Karpas-422 (cell line): Measurements from ENCODE around the gene KCNE2. TPM values are rescaled to one million over a fixed set of nuclear protein-coding genes. Genes with fewer than 3 reads are reported as not detected.

Experiments
- DNase-seq: peaks from one replicate; pipeline ENCODE4 v3.0.0-alpha.2; 2015
- H2AFZ ChIP-seq: fragments of 200-600 bp; sonication (generic); 2 replicates; pipeline ENCODE4 v1.6.1; 2014; ENCODE audit warnings: antibody characterized with exemption, low read length, mixed read lengths
- H3K27ac ChIP-seq: fragments of 200-600 bp; sonication (generic); 2 replicates; pipeline ENCODE4 v1.5.1; 2014; ENCODE audit warnings: mild to moderate bottlenecking, low read length, moderate library complexity
- H3K27me3 ChIP-seq: fragments of 200-600 bp; sonication (generic); 2 replicates; pipeline ENCODE4 v1.6.1; 2014; ENCODE audit warnings: low read length, mixed read lengths
- H3K36me3 ChIP-seq: fragments of 200-600 bp; sonication (generic); 2 replicates; pipeline ENCODE4 v1.6.1; 2014; ENCODE audit warnings: low read length, mixed read lengths; ENCODE audit not compliant: insufficient read depth
- H3K4me1 ChIP-seq: fragments of 200-600 bp; sonication (generic); 2 replicates; pipeline ENCODE4 v1.6.1; 2014; ENCODE audit warnings: mild to moderate bottlenecking, low read length, mixed read lengths
- H3K4me2 ChIP-seq: fragments of 200-600 bp; sonication (generic); 2 replicates; pipeline ENCODE4 v1.6.1; 2014; ENCODE audit warnings: low read length, low read depth, mild to moderate bottlenecking; ENCODE audit not compliant: poor library complexity, severe bottlenecking
- H3K4me3 ChIP-seq: fragments of 200-600 bp; sonication (generic); 2 replicates; pipeline ENCODE4 v1.5.1; 2014; ENCODE audit warnings: mild to moderate bottlenecking, antibody characterized with exemption, low read length, mixed read lengths
- H3K79me2 ChIP-seq: fragments of 200-600 bp; sonication (generic); 2 replicates; pipeline ENCODE4 v1.6.1; 2014; ENCODE audit warnings: mild to moderate bottlenecking, low read length, mixed read lengths
- H3K9ac ChIP-seq: fragments of 200-600 bp; sonication (generic); 2 replicates; pipeline ENCODE4 v1.6.0; 2014; ENCODE audit warnings: low read length
- H3K9me2 ChIP-seq: fragments of 200-600 bp; sonication (generic), shearing (Covaris generic); replicated peaks from 2 replicates; pipeline ENCODE4 v1.6.0; 2014; ENCODE audit warnings: mild to moderate bottlenecking, low read length, moderate library complexity; ENCODE audit not compliant: insufficient read depth
- H3K9me3 ChIP-seq: fragments of 300-700, 200-600 bp; sonication (generic); 2 replicates; pipeline ENCODE4 v1.6.1; 2014; ENCODE audit warnings: low read length, mixed read lengths
- H4K20me1 ChIP-seq: fragments of 200-600 bp; sonication (generic); 2 replicates; pipeline ENCODE4 v1.6.1; 2014; ENCODE audit warnings: mild to moderate bottlenecking, antibody characterized with exemption, low read length, low read depth; ENCODE audit not compliant: insufficient read depth
- total RNA-seq: library from RNA; depleted of rRNA; stranded (reverse); fragments of >200 nt; shearing (Covaris generic); gene quantifications from 2 replicates; pipeline ENCODE4 v1.2.3, GENCODE V29; 2014; ENCODE audit warnings: low replicate concordance

The KCNE2 gene
- total RNA-seq, 1 experiment from 2014 or later, result not detected

GRCh38 chr21:34355570-34355969 is 8.2 kb upstream of the KCNE2 start:
- H3K27ac ChIP-seq, result no peak overlapping the region
- H3K4me1 ChIP-seq, result peaks cover 7% of the 10 kb centered on the region
- H3K27me3 ChIP-seq, result no peaks in the 10 kb centered on the region
- no peak for DNase-seq
- H3K9ac ChIP-seq, result no peak overlapping the region
- no peaks in the 10 kb centered on the region for H3K9me2 ChIP-seq
- no peaks in the 10 kb centered on the region for H3K36me3 ChIP-seq
- no peaks in the 10 kb centered on the region for H3K9me3 ChIP-seq
- H3K4me3 ChIP-seq, result no peak overlapping the region
- H3K79me2 ChIP-seq, result no peaks in the 10 kb centered on the region
- no peak overlapping the region for H2AFZ ChIP-seq
- H3K4me2 ChIP-seq, result no peak overlapping the region
- no peaks in the 10 kb centered on the region for H4K20me1 ChIP-seq

- H4K20me1 ChIP-seq, result no peaks in the 10 kb centered on the region
- no peak overlapping the region for H3K4me2 ChIP-seq
- H3K9me2 ChIP-seq, result no peaks in the 10 kb centered on the region
- no peaks in the 10 kb centered on the region for H3K9me3 ChIP-seq
- no peak for DNase-seq
- no peak overlapping the region for H3K27ac ChIP-seq
- H2AFZ ChIP-seq, result no peak overlapping the region
- no peaks in the 10 kb centered on the region for H3K27me3 ChIP-seq
- no peak overlapping the region for H3K9ac ChIP-seq
- H3K4me3 ChIP-seq, result no peak overlapping the region
- H3K36me3 ChIP-seq, result no peaks in the 10 kb centered on the region
- no peaks in the 10 kb centered on the region for H3K79me2 ChIP-seq
- H3K4me1 ChIP-seq, result peaks cover 11% of the 10 kb centered on the region
Measured at GRCh38 chr21:34357889-34358288, 5.9 kb upstream of the KCNE2 start.

GRCh38 chr21:34358866-34359265 is 4.9 kb upstream of the KCNE2 start:
- Histone ChIP-seq H3K27ac (no peak overlapping the region), H4K20me1 (no peaks in the 10 kb centered on the region), H3K27me3 (no peaks in the 10 kb centered on the region), H3K9ac (no peak overlapping the region), H3K9me3 (no peaks in the 10 kb centered on the region), H2AFZ (no peak overlapping the region), H3K4me1 (peaks cover 9% of the 10 kb centered on the region), H3K79me2 (no peaks in the 10 kb centered on the region), H3K36me3 (no peaks in the 10 kb centered on the region), H3K4me3 (no peak overlapping the region), H3K9me2 (no peaks in the 10 kb centered on the region), H3K4me2 (no peak overlapping the region)
- DNase-seq, result no peak

GRCh38 chr21:34360488-34361241 is 3.1 kb upstream of the KCNE2 start:
- Histone ChIP-seq H3K9ac (no peak overlapping the region), H3K27me3 (no peaks in the 10 kb centered on the region), H3K4me1 (peaks cover 8% of the 10 kb centered on the region), H3K36me3 (no peaks in the 10 kb centered on the region), H4K20me1 (no peaks in the 10 kb centered on the region), H3K4me3 (no peak overlapping the region), H3K9me3 (no peaks in the 10 kb centered on the region), H3K79me2 (no peaks in the 10 kb centered on the region), H3K4me2 (no peak overlapping the region), H2AFZ (no peak overlapping the region), H3K27ac (no peak overlapping the region), H3K9me2 (no peaks in the 10 kb centered on the region)
- peak; percentile 52 for DNase-seq

GRCh38 chr21:34362136-34362444 is 1.7 kb upstream of the KCNE2 start:
- no peak overlapping the region for H3K9ac ChIP-seq
- no peaks in the 10 kb centered on the region for H4K20me1 ChIP-seq
- no peak for DNase-seq
- H2AFZ ChIP-seq, result peak overlapping the region; percentile 79
- peak overlapping the region; percentile 43 for H3K4me2 ChIP-seq
- no peaks in the 10 kb centered on the region for H3K27me3 ChIP-seq
- no peak overlapping the region for H3K27ac ChIP-seq
- no peaks in the 10 kb centered on the region for H3K36me3 ChIP-seq
- no peaks in the 10 kb centered on the region for H3K79me2 ChIP-seq
- H3K4me3 ChIP-seq, result no peak overlapping the region
- H3K4me1 ChIP-seq, result peaks cover 8% of the 10 kb centered on the region
- H3K9me3 ChIP-seq, result no peaks in the 10 kb centered on the region
- no peaks in the 10 kb centered on the region for H3K9me2 ChIP-seq

GRCh38 chr21:34362670-34363069 is 1.1 kb upstream of the KCNE2 start:
- Histone ChIP-seq H3K27me3 (no peaks in the 10 kb centered on the region), H3K9me3 (no peaks in the 10 kb centered on the region), H3K9ac (no peak overlapping the region), H3K36me3 (no peaks in the 10 kb centered on the region), H3K9me2 (no peaks in the 10 kb centered on the region), H3K4me3 (no peak overlapping the region), H3K27ac (no peak overlapping the region), H3K4me2 (no peak overlapping the region), H3K79me2 (no peaks in the 10 kb centered on the region), H3K4me1 (peaks cover 8% of the 10 kb centered on the region), H2AFZ (peak overlapping the region; percentile 79; the same call in 1 of the 2 replicates), H4K20me1 (no peaks in the 10 kb centered on the region)
- no peak for DNase-seq

- Histone ChIP-seq H3K9me3 (no peaks in the 10 kb centered on the region), H2AFZ (no peak overlapping the region), H3K9ac (no peak overlapping the region), H3K79me2 (no peaks in the 10 kb centered on the region), H3K4me3 (no peak overlapping the region), H4K20me1 (no peaks in the 10 kb centered on the region), H3K36me3 (no peaks in the 10 kb centered on the region), H3K4me2 (no peak overlapping the region), H3K9me2 (no peaks in the 10 kb centered on the region), H3K4me1 (peaks cover 8% of the 10 kb centered on the region), H3K27me3 (no peaks in the 10 kb centered on the region), H3K27ac (no peak overlapping the region)
- DNase-seq, result no peak
Measured at GRCh38 chr21:34364921-34365320, 1.1 kb downstream of the KCNE2 start.

- Histone ChIP-seq H2AFZ (no peak overlapping the region), H4K20me1 (no peaks in the 10 kb centered on the region), H3K36me3 (no peaks in the 10 kb centered on the region), H3K27me3 (no peaks in the 10 kb centered on the region), H3K27ac (no peak overlapping the region), H3K79me2 (no peaks in the 10 kb centered on the region), H3K4me1 (peaks cover 8% of the 10 kb centered on the region), H3K9ac (no peak overlapping the region), H3K4me3 (no peak overlapping the region), H3K4me2 (no peak overlapping the region), H3K9me3 (no peaks in the 10 kb centered on the region), H3K9me2 (no peaks in the 10 kb centered on the region)
- DNase-seq, result no peak
Measured at GRCh38 chr21:34365809-34366208, 2.0 kb downstream of the KCNE2 start.
